PFSK-1 (cell line): ENCODE measurements around the gene CBL.

Source experiments
- FOXP2 ChIP-seq: optimal IDR thresholded peaks from 2 replicates; pipeline ENCODE3; 2011; ENCODE audit warnings: borderline replicate concordance, control low read depth, inconsistent platforms; ENCODE audit not compliant: insufficient read depth; ENCODE audit errors: extremely low read length, extremely low read depth
- POLR2AphosphoS5 ChIP-seq: IDR thresholded peaks from 2 replicates; pipeline ENCODE4 v1.6.1; 2012; ENCODE audit warnings: low read depth, mild to moderate bottlenecking, control low read depth, low read length, moderate library complexity
- SIN3A ChIP-seq: IDR thresholded peaks from 2 replicates; pipeline ENCODE4 v1.6.1; 2012; ENCODE audit warnings: mild to moderate bottlenecking, low read length, moderate library complexity, borderline replicate concordance; ENCODE audit not compliant: insufficient read depth
- TAF1 ChIP-seq: IDR thresholded peaks from 2 replicates; pipeline ENCODE4 v1.6.1; 2012; ENCODE audit warnings: low read length, control low read depth, borderline replicate concordance; ENCODE audit not compliant: insufficient read depth
- TF ChIP-seq, protein P1 (sequence below), 2 experiments: IDR thresholded peaks; 2 replicates each; pipeline versions ENCODE4 v1.6.1 to v1.8.0; 2011 to 2012; ENCODE audit warnings: low read depth in 2 of 2, low read length in 2 of 2, control low read depth in 1 of 2, inconsistent platforms in 1 of 2, mild to moderate bottlenecking in 1 of 2, moderate library complexity in 1 of 2; ENCODE audit not compliant: insufficient read depth in 1 of 2

The CBL gene

GRCh38 chr11:119248750-119249670, 42.9 kb downstream of the CBL start:
- TF ChIP-seq, protein P1, sequence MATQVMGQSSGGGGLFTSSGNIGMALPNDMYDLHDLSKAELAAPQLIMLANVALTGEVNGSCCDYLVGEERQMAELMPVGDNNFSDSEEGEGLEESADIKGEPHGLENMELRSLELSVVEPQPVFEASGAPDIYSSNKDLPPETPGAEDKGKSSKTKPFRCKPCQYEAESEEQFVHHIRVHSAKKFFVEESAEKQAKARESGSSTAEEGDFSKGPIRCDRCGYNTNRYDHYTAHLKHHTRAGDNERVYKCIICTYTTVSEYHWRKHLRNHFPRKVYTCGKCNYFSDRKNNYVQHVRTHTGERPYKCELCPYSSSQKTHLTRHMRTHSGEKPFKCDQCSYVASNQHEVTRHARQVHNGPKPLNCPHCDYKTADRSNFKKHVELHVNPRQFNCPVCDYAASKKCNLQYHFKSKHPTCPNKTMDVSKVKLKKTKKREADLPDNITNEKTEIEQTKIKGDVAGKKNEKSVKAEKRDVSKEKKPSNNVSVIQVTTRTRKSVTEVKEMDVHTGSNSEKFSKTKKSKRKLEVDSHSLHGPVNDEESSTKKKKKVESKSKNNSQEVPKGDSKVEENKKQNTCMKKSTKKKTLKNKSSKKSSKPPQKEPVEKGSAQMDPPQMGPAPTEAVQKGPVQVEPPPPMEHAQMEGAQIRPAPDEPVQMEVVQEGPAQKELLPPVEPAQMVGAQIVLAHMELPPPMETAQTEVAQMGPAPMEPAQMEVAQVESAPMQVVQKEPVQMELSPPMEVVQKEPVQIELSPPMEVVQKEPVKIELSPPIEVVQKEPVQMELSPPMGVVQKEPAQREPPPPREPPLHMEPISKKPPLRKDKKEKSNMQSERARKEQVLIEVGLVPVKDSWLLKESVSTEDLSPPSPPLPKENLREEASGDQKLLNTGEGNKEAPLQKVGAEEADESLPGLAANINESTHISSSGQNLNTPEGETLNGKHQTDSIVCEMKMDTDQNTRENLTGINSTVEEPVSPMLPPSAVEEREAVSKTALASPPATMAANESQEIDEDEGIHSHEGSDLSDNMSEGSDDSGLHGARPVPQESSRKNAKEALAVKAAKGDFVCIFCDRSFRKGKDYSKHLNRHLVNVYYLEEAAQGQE (IDR thresholded peaks at IDR 0.05; ENCODE audit: insufficient read depth in 1 of 2, low read depth in 2 of 2, low read length in 2 of 2): no peak
- TF ChIP-seq FOXP2 (no peak), SIN3A (no peak), TAF1 (no peak), POLR2AphosphoS5 (no peak)

- TF ChIP-seq FOXP2 (no peak), SIN3A (no peak), TAF1 (no peak), POLR2AphosphoS5 (no peak)
- TF ChIP-seq, protein P1 (IDR thresholded peaks at IDR 0.05; ENCODE audit: insufficient read depth in 1 of 2, low read depth in 2 of 2, low read length in 2 of 2): no peak
Observed at GRCh38 chr11:119249671-119250010, 43.5 kb downstream of the CBL start.

GRCh38 chr11:119251114-119251513, 45.0 kb downstream of the CBL start:
- TF ChIP-seq, protein P1 (IDR thresholded peaks at IDR 0.05; ENCODE audit: insufficient read depth in 1 of 2, low read depth in 2 of 2, low read length in 2 of 2): no peak
- no peak for TF ChIP-seq SIN3A
- no peak for TF ChIP-seq TAF1
- no peak for TF ChIP-seq POLR2AphosphoS5
- no peak for TF ChIP-seq FOXP2

GRCh38 chr11:119254239-119254638, 48.1 kb downstream of the CBL start:
- no peak for TF ChIP-seq TAF1
- no peak for TF ChIP-seq POLR2AphosphoS5
- TF ChIP-seq, protein P1 (IDR thresholded peaks at IDR 0.05; ENCODE audit: insufficient read depth in 1 of 2, low read depth in 2 of 2, low read length in 2 of 2): no peak
- TF ChIP-seq SIN3A: no peak
- no peak for TF ChIP-seq FOXP2

DNA sequence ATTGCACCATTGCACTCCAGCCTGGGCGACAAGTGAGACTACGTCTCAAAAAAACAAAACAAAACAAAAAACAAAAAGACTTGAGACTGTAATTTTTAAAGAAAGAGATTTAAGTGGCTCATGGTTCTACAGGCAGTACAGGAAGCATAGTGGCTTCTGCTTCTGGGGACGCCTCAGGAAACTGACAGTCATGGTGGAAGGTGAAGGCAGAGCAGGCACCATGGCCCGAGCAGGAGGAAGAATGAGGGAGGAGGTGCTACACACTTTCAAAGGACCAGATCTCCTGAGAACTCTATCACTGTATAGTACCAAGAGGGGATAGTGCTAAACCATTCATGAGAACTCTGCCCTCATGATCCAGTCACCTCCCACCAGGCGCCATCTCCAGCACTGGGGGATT, 52.0 kb downstream of the CBL start:
- no peak for TF ChIP-seq TAF1
- TF ChIP-seq FOXP2: no peak
- TF ChIP-seq, protein P1 (IDR thresholded peaks at IDR 0.05; ENCODE audit: insufficient read depth in 1 of 2, low read depth in 2 of 2, low read length in 2 of 2): no peak
- no peak for TF ChIP-seq POLR2AphosphoS5
- no peak for TF ChIP-seq SIN3A
